HAP-1 (cell line): ENCODE measurements around the gene AGRN.
"Not testable (repeated sequence)": the region's sequence is repeated elsewhere in the genome, so short reads cannot be mapped to it uniquely, and the experiment has no call there.

Experiments used
- DNase-seq, 2 experiments: peaks; one replicate each; pipeline ENCODE4 v3.0.0-alpha.2; 2016 to 2020; ENCODE audit warnings: low spot score in 2 of 2
- H3K27me3 ChIP-seq: fragments of 250-450 bp; sonication (Bioruptor Pico); 2 replicates; pipeline ENCODE4 v1.5.1; 2020; ENCODE audit warnings: low read depth, mild to moderate bottlenecking, moderate library complexity
- H3K36me3 ChIP-seq: fragments of 250-450 bp; sonication (Bioruptor Pico); replicated peaks from 2 replicates; pipeline ENCODE4 v1.5.1; 2020; ENCODE audit warnings: mild to moderate bottlenecking
- H3K4me1 ChIP-seq: fragments of 250-450 bp; sonication (Bioruptor Pico); 2 replicates; pipeline ENCODE4 v1.5.1; 2020; ENCODE audit warnings: mild to moderate bottlenecking
- H3K4me3 ChIP-seq: fragments of 250-450 bp; sonication (Bioruptor Pico); 2 replicates; pipeline ENCODE4 v1.5.1; 2020; ENCODE audit warnings: mild to moderate bottlenecking, moderate library complexity
- H3K9me3 ChIP-seq: fragments of 250-450 bp; sonication (Bioruptor Pico); 2 replicates; pipeline ENCODE4 v1.5.1; 2020; ENCODE audit warnings: mild to moderate bottlenecking, moderate library complexity
- in situ Hi-C: fragments of 300-500 bp; cut with MboI; formaldehyde crosslinking; loops from 3 replicates; pipeline ENCODE4 v1.14.3; 2020; ENCODE audit warnings: low sequenced_read_pairs, inconsistent platforms, mixed read lengths

Gene AGRN

DNA sequence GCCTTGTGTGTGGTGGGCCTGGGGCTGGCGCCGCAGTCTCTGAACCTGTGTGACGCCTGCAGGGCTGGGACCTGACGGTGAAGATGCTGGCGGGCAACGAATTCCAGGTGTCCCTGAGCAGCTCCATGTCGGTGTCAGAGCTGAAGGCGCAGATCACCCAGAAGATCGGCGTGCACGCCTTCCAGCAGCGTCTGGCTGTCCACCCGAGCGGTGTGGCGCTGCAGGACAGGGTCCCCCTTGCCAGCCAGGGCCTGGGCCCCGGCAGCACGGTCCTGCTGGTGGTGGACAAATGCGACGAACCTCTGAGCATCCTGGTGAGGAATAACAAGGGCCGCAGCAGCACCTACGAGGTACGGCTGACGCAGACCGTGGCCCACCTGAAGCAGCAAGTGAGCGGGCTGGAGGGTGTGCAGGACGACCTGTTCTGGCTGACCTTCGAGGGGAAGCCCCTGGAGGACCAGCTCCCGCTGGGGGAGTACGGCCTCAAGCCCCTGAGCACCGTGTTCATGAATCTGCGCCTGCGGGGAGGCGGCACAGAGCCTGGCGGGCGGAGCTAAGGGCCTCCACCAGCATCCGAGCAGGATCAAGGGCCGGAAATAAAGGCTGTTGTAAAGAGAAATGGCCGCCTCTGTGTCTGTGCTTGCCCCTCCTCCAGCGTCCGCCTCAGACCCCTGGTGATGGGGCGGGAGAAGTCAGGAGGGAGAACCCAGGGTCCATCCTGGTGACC is 5.8 kb upstream of the AGRN start:
- DNase-seq = no peak
- Histone ChIP-seq H3K4me3 (peak overlapping the region; percentile 41), H3K4me1 (peaks cover 11% of the 10 kb centered on the region), H3K9me3 (no peaks in the 10 kb centered on the region), H3K36me3 (peaks cover 4% of the 10 kb centered on the region; the same call in 1 of the 2 replicates), H3K27me3 (no peaks in the 10 kb centered on the region)
- in situ Hi-C loops = no loop called here

DNA sequence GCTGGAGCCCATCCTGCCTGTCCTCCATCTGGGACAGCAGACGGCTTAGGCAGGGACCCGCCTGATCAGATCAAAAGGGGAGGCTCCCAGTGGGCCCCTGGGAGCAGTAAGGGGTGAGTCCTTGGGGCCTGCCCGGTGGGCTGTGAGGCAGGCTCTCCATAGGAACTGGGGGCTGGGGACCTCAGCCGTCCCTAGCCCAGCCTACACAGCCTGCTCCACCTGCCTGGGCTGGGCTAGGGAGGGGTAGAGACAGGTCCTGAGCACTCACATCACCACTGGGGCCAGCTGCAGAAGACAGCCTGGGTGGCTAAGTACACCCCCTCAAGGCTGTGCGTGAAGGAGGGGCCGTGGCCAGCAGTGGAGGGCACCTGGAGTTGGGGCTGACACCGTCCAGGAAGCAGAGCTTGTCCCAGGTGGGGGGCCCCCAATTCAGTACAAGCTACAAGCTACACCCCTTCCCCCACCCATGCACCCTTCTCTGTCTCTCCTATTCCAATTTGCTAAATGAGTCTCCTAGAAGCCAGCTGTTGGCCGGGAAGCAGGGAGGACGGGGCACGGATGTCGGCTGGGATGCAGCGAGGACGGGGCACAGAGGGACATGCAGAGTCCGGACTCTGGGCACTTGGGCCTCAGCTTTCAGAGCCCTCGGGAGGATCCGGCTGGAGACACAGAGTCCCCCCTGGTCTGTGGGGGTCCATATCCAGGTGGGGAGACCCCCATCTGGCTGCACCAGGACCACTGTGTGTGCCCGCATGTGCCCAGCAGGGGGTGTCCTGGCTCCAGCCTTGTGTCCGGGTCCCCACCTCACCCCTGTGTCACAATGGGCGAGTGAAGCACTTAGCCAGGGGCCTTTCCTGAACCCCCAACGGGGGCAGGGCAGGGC is 4.9 kb upstream of the AGRN start:
- H3K36me3 ChIP-seq = peaks cover 4% of the 10 kb centered on the region; the same call in 1 of the 2 replicates
- no peaks in the 10 kb centered on the region for H3K9me3 ChIP-seq
- in situ Hi-C loops = no loop called here
- H3K4me1 ChIP-seq = peaks cover 11% of the 10 kb centered on the region
- H3K27me3 ChIP-seq = no peaks in the 10 kb centered on the region
- H3K4me3 ChIP-seq = no peak overlapping the region
- DNase-seq = peak in 1 of 2 experiments; percentile 55

DNA sequence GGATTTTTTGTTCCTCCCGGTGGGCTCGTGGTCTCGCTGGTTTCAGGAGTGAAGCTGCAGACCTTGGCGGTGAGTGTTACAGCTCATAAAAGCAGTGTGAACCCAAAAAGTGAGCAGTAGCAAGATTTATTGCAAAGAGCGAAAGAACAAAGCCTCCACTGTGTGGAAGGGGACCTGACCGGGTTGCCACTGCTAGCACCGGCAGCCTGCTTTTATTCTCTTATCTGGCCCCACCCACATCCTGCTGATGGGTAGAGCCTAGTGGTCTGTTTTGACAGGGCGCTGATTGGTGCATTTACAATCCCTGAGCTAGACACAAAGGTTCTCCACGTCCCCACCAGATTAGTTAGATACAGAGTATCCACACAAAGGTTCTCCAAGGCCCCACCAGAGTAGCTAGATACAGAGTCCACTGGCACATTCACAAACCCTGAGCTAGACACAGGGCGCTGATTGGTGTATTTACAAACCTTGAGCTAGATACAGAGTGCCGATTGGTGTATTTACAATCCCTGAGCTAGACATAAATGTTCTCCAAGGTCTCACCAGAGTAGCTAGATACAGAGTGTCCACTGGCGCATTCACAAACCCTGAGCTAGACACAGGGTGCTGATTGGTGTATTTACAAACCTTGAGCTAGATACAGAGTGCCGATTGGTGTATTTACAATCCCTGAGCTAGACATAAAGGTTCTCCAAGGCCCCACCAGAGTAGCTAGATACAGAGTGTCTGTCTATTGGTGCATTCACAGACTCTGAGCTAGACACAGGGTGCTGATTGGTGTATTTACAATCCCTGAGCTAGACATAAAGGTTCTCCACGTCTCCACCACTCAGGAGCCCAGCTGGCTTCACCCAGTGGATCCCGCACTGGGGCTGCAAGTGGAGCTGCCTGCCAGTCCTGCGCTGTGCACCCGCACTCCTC is 2.3 kb upstream of the AGRN start:
- H3K27me3 ChIP-seq, H3K4me3 ChIP-seq, H3K36me3 ChIP-seq, H3K9me3 ChIP-seq, DNase-seq, in situ Hi-C loops: not testable (repeated sequence)
- peaks cover 14% of the 10 kb centered on the region for H3K4me1 ChIP-seq

GRCh38 chr1:1018321-1018685 is 1.6 kb upstream of the AGRN start:
- H3K4me3 ChIP-seq, DNase-seq, H3K27me3 ChIP-seq, H3K9me3 ChIP-seq, in situ Hi-C loops: not testable (repeated sequence)
- peaks cover 10% of the 10 kb centered on the region for H3K4me1 ChIP-seq
- H3K36me3 ChIP-seq = peaks cover 11% of the 10 kb centered on the region

DNA sequence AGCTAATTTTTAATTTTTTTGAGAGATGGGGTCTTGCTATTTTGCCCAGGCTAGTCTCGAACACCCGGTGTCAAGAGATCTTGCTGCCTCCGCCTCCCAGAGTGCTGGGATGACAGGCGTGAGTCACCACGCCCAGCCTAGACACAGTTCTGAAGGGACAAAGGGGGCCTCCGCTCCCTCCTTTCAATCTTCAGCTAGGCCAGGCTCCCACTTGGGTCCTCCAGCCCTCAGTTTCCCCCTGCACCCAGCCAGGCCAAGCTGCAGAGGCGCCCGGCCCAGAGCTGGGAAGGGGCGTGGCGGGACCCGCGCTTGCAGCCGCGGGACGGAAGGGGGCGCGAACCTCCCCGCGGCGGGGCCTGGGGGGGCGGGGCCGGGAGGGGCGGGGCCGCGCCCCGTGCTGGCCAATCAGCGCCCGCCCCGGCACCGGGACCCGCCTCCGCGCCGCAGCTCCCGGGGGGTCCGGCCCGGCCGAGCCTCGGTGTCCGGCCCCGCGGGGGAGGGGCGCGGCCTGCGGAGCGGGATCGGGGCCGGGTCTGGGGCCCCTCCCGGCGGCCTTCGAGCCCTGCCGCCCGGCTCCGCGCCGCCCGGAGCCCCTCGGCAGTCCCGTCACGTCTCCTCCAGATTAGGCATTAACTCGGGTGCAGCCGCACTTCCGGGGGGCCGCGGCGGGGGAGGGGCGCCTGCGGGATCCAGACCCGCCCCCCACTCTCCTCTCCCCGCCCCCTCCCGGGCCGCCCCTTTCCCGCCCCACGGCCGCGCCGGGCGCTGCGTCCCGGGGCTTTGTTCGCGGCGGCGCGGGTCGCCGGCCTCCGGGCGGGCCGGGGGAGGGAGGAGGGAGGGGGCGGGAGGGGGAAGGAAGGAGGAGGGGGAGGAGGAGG is 559 bp upstream of the AGRN start:
- peaks cover 20% of the 10 kb centered on the region for H3K36me3 ChIP-seq
- peak overlapping the region; percentile 23 for H3K4me3 ChIP-seq
- no peaks in the 10 kb centered on the region for H3K9me3 ChIP-seq
- no peaks in the 10 kb centered on the region for H3K27me3 ChIP-seq
- peak; percentile 80 to 87 for DNase-seq
- in situ Hi-C loops = no loop called here
- peaks cover 4% of the 10 kb centered on the region; the same call in 1 of the 2 replicates for H3K4me1 ChIP-seq

DNA sequence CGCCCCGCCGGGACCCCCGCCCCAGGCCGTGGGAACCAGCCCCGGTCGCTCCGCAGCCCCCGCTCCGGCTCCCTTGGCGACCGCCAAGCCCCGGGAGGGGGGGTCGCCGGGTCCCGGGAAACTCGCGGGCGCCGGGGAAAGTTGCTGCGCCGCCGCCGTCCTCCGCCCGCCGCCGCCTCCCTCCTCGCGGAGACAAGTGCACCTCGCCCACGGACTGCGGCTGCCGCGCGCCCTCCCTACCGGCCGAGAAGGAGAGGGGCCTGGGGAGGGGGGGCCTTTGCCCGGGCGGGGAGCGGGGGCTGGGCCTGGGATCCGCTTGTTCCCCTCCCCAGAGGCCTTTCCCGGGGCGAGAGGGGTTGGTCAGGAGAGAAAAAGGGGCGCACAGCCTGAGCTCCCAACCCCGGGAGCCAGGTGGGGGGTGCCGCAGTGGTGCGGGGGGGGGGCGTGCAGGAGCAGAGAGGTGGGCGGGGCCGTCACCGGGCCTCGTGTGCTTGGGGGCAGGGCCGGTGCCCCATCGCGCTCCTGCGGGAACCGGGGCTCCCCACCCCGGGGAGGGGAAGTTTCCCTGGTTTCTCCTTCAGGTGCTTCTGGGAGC is 592 bp downstream of the AGRN start:
- Histone ChIP-seq H3K4me3 (peak overlapping the region; percentile 48), H3K9me3 (no peaks in the 10 kb centered on the region), H3K4me1 (peaks cover 4% of the 10 kb centered on the region; the same call in 1 of the 2 replicates), H3K27me3 (no peaks in the 10 kb centered on the region), H3K36me3 (peaks cover 26% of the 10 kb centered on the region)
- DNase-seq = peak in 1 of 2 experiments; percentile 50
- in situ Hi-C loops = no loop called here

- H3K27me3 ChIP-seq = no peaks in the 10 kb centered on the region
- peaks cover 26% of the 10 kb centered on the region for H3K36me3 ChIP-seq
- peak; percentile 35 to 82 for DNase-seq
- peaks cover 4% of the 10 kb centered on the region; the same call in 1 of the 2 replicates for H3K4me1 ChIP-seq
- H3K9me3 ChIP-seq = no peaks in the 10 kb centered on the region
- in situ Hi-C loops = no loop called here
- peak overlapping the region; percentile 48 for H3K4me3 ChIP-seq
Observed at GRCh38 chr1:1021010-1021919, 1.3 kb downstream of the AGRN start.

GRCh38 chr1:1021920-1022259 is 2.0 kb downstream of the AGRN start:
- no peaks in the 10 kb centered on the region for H3K9me3 ChIP-seq
- DNase-seq = no peak
- in situ Hi-C loops = no loop called here
- H3K4me3 ChIP-seq = no peak overlapping the region
- H3K27me3 ChIP-seq = no peaks in the 10 kb centered on the region
- peaks cover 26% of the 10 kb centered on the region for H3K36me3 ChIP-seq
- H3K4me1 ChIP-seq = peaks cover 4% of the 10 kb centered on the region; the same call in 1 of the 2 replicates

- Histone ChIP-seq H3K4me1 (peaks cover 4% of the 10 kb centered on the region; the same call in 1 of the 2 replicates), H3K4me3 (no peak overlapping the region)
- in situ Hi-C loops = no loop called here
Observed at GRCh38 chr1:1022302-1023009, 2.5 kb downstream of the AGRN start.

GRCh38 chr1:1023700-1024099 is 3.8 kb downstream of the AGRN start:
- peaks cover 31% of the 10 kb centered on the region for H3K36me3 ChIP-seq
- peaks cover 4% of the 10 kb centered on the region; the same call in 1 of the 2 replicates for H3K4me1 ChIP-seq
- H3K9me3 ChIP-seq = no peaks in the 10 kb centered on the region
- no peak overlapping the region for H3K4me3 ChIP-seq
- DNase-seq = no peak
- no peaks in the 10 kb centered on the region for H3K27me3 ChIP-seq
- in situ Hi-C loops = no loop called here

More at GRCh38 chr1:1022302-1023009, 2.5 kb downstream of the AGRN start:
- DNase-seq = no peak
- Histone ChIP-seq H3K9me3 (no peaks in the 10 kb centered on the region), H3K27me3 (no peaks in the 10 kb centered on the region), H3K36me3 (peaks cover 30% of the 10 kb centered on the region)

DNA sequence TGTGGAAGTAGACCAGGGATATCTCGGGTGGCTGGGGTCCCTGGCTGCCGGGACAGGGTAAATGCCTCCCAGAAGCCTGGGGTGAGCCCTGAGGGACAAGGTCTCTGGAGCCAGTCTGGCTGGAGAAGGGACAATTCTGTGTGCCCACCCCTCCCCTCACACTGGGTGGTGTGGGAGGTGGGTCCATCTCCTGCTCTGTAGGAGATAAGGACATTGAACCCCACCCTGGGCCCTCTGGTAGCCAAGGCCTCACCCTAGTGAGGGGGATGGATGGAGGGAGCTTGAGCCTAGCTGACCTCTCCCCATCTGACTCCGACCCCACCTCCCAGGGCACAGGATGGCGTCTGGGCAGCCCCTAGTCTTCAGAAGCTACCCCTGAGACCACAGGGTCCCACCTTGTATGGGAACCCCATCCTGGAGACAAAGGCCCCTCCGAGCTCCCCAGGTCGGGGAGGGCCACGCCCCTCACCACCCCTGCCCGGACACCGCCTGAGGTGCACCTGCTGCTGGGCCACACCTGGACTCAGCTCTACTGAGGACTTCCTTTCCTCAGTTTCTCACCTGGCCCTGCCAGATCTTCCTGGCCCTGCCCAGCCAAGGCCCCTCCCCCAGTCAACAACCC is 4.3 kb downstream of the AGRN start:
- DNase-seq = no peak
- Histone ChIP-seq H3K4me3 (no peak overlapping the region), H3K4me1 (peaks cover 4% of the 10 kb centered on the region; the same call in 1 of the 2 replicates)

More for the DNA sequence above, 4.3 kb downstream of the AGRN start:
- Histone ChIP-seq H3K9me3 (no peaks in the 10 kb centered on the region), H3K27me3 (no peaks in the 10 kb centered on the region), H3K36me3 (peaks cover 31% of the 10 kb centered on the region)
- in situ Hi-C loops = no loop called here
